Stomach (tissue), 4 donors: ENCODE data around the gene JPH3.

Experiments used
- CTCF ChIP-seq, 7 experiments: fragments of 450-650 bp in 4 of 7; fragments of 200-600 bp in 3 of 7; sonication (generic) in 3 of 7; IDR thresholded peaks; one replicate each; pipeline ENCODE4 v1.5.1; 2016 to 2019; ENCODE audit warnings: antibody characterized with exemption in 7 of 7, control low read depth in 2 of 7, mild to moderate bottlenecking in 1 of 7
- EP300 ChIP-seq: sonication (generic); formaldehyde crosslinking; IDR thresholded peaks from one replicate; pipeline ENCODE4 v1.6.1; 2017; ENCODE audit warnings: antibody characterized with exemption
- POLR2A ChIP-seq, 4 donors: fragments of 450-650 bp; IDR thresholded peaks; one replicate each; pipeline ENCODE4 v1.6.1; 2016; ENCODE audit warnings: antibody characterized with exemption in 4 of 4, control low read depth in 2 of 4, mild to moderate bottlenecking in 1 of 4, moderate library complexity in 1 of 4
- POLR2AphosphoS5 ChIP-seq, 3 donors: sonication (generic); formaldehyde crosslinking; IDR thresholded peaks; one replicate each; pipeline ENCODE4 v1.6.1; 2016; ENCODE audit warnings: antibody characterized with exemption in 3 of 3

GRCh38 chr16:87741700-87742415 lies 139.6 kb downstream of the JPH3 start:
- TF ChIP-seq POLR2A (IDR thresholded peaks at IDR 0.05): no peak
- TF ChIP-seq CTCF (IDR thresholded peaks at IDR 0.05): no peak
- TF ChIP-seq POLR2AphosphoS5 (IDR thresholded peaks at IDR 0.05): no peak
- TF ChIP-seq EP300: no peak
